ENCODE results near the gene NOS1AP.

DNA sequence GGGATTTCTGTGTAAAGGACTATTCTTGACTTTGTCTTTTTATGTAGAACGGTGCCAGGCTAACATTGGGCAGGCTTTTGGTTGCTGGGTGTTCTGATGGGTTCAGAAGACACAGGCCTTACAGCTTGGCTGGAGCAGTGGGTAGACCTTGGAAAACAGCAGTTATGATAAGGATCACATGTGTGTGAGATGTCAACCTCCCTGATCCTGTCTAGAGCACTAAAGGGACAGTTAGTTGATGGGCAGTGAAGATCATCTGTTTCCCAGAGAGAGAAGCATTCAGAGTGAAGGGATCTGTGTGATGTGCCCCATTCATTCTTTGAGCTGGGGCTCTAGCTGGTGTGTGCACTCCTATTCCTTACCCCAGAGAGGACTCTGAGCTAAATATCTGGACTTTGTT, 88.0 kb downstream of the NOS1AP start:
- TF ChIP-seq CTCF (IDR thresholded peaks at IDR 0.05): no peak
- TF ChIP-seq POLR2A (IDR thresholded peaks at IDR 0.05): no peak
- no peak for TF ChIP-seq POLR2AphosphoS5 (IDR thresholded peaks at IDR 0.05; ENCODE audit: insufficient read depth in 1 of 2, low read depth in 1 of 2)

Data from vagina (tissue), 2 donors.